IMR-90 (cell line): ENCODE measurements around the gene HSPA6. TPM values are rescaled to one million over a fixed set of nuclear protein-coding genes. Genes with fewer than 3 reads are reported as not detected.

Experiments
- ATAC-seq: fragments of 200-7000 bp; cut with Tn5 transposase; 2 replicates; pipeline ENCODE4 v1.9.1; 2020; ENCODE audit warnings: low read depth, mild to moderate bottlenecking, moderate library complexity
- BruUV-seq: library from RNA; stranded (reverse); fragments of 400-500 nt; replicated peaks from 2 replicates; lab custom pipeline; 2021; lab: Mats Ljungman, UMichigan
- CTCF ChIA-PET: fragments of 300-600 bp; formaldehyde crosslinking; extraction: SDS; loops from one replicate; lab custom pipeline; 2021; ENCODE audit warnings: antibody characterized with exemption; lab: Yijun Ruan, JAX
- POLR2A ChIA-PET: fragments of 300-600 bp; sonication (Branson Sonifier 250); formaldehyde crosslinking; loops from one replicate; lab custom pipeline; 2022; ENCODE audit warnings: antibody characterized with exemption; ENCODE audit not compliant: unreplicated experiment; lab: Charles Lee
- DNase-seq: peaks from one replicate; pipeline ENCODE4 v3.0.0; 2013
- H2AFZ ChIP-seq: replicated peaks from 2 replicates; pipeline ENCODE3; 2013; ENCODE audit warnings: low read length, mild to moderate bottlenecking; ENCODE audit not compliant: poor library complexity
- H2AK5ac ChIP-seq: 2 replicates; pipeline ENCODE4 v1.6.1; 2013; ENCODE audit warnings: low read depth, low read length, inconsistent platforms
- H2AK9ac ChIP-seq: replicated peaks from 2 replicates; pipeline ENCODE3; 2013; ENCODE audit warnings: mild to moderate bottlenecking, low read depth, low read length, moderate library complexity; ENCODE audit not compliant: poor library complexity
- H2BK120ac ChIP-seq: 2 replicates; pipeline ENCODE4 v1.6.1; 2013; ENCODE audit warnings: low read depth, low read length, inconsistent platforms
- H2BK15ac ChIP-seq: 3 replicates; pipeline ENCODE4 v1.6.1; 2013; ENCODE audit warnings: low read depth, low read length, inconsistent platforms
- H2BK20ac ChIP-seq: 2 replicates; pipeline ENCODE4 v1.6.1; 2013; ENCODE audit warnings: low read depth, mild to moderate bottlenecking, inconsistent platforms, low read length, moderate library complexity
- H2BK5ac ChIP-seq: 2 replicates; pipeline ENCODE4 v1.6.1; 2013; ENCODE audit warnings: mild to moderate bottlenecking, low read depth, low read length, inconsistent platforms; ENCODE audit not compliant: poor library complexity, severe bottlenecking
- H3K14ac ChIP-seq: replicated peaks from 2 replicates; pipeline ENCODE4 v1.6.1; 2013; ENCODE audit warnings: low read depth, low read length, inconsistent platforms
- H3K18ac ChIP-seq: 2 replicates; pipeline ENCODE4 v1.6.1; 2013; ENCODE audit warnings: low read depth, low read length, control low read depth
- H3K23ac ChIP-seq: 2 replicates; pipeline ENCODE4 v1.6.1; 2013; ENCODE audit warnings: low read depth, low read length, inconsistent platforms
- H3K27ac ChIP-seq: 2 replicates; pipeline ENCODE4 v1.5.1; 2013; ENCODE audit warnings: mild to moderate bottlenecking, control low read depth, low read length; ENCODE audit not compliant: insufficient read depth
- H3K27me3 ChIP-seq: 2 replicates; pipeline ENCODE4 v1.6.1; 2013; ENCODE audit warnings: low read length; ENCODE audit not compliant: control insufficient read depth, insufficient read depth
- H3K36me3 ChIP-seq: 2 replicates; pipeline ENCODE4 v1.6.1; 2013; ENCODE audit warnings: low read length, mixed read lengths; ENCODE audit not compliant: control insufficient read depth, insufficient read depth
- H3K4ac ChIP-seq: 2 replicates; pipeline ENCODE4 v1.6.1; 2013; ENCODE audit warnings: low read depth, low read length, inconsistent platforms
- H3K4me1 ChIP-seq: 2 replicates; pipeline ENCODE4 v1.6.1; 2013; ENCODE audit warnings: low read length, mixed read lengths; ENCODE audit not compliant: control insufficient read depth, insufficient read depth
- H3K4me2 ChIP-seq: 2 replicates; pipeline ENCODE4 v1.6.1; 2013; ENCODE audit warnings: low read depth, mild to moderate bottlenecking, control low read depth, low read length, moderate library complexity
- H3K4me3 ChIP-seq: 2 replicates; pipeline ENCODE4 v1.5.1; 2013; ENCODE audit warnings: low read depth, mild to moderate bottlenecking, control low read depth, low read length, moderate library complexity; ENCODE audit not compliant: insufficient read depth
- H3K56ac ChIP-seq: 2 replicates; pipeline ENCODE4 v1.6.1; 2013; ENCODE audit warnings: low read length, inconsistent platforms; ENCODE audit not compliant: insufficient read depth; ENCODE audit errors: extremely low read depth
- H3K79me1 ChIP-seq, 2 experiments: 2 replicates each; pipeline ENCODE4 v1.6.1; 2013; ENCODE audit warnings: low read length in 2 of 2, inconsistent platforms in 1 of 2, low read depth in 1 of 2
- H3K9ac ChIP-seq: 2 replicates; pipeline ENCODE4 v1.6.1; 2013; ENCODE audit warnings: low read depth, low read length, control low read depth
- H3K9me1 ChIP-seq: 2 replicates; pipeline ENCODE4 v1.6.1; 2013; ENCODE audit warnings: low read length, inconsistent platforms; ENCODE audit not compliant: insufficient read depth
- H3K9me3 ChIP-seq: 2 replicates; pipeline ENCODE4 v1.6.1; 2013; ENCODE audit warnings: low read length; ENCODE audit not compliant: control insufficient read depth, insufficient read depth
- H4K20me1 ChIP-seq: 2 replicates; pipeline ENCODE4 v1.6.1; 2013; ENCODE audit warnings: low read length, inconsistent platforms; ENCODE audit not compliant: insufficient read depth
- H4K5ac ChIP-seq: 2 replicates; pipeline ENCODE4 v1.6.1; 2013; ENCODE audit warnings: mild to moderate bottlenecking, low read depth, low read length, control low read depth
- H4K8ac ChIP-seq, 2 experiments: 2 replicates each; pipeline ENCODE4 v1.6.1; 2013; ENCODE audit warnings: low read depth in 2 of 2, low read length in 2 of 2, control low read depth in 1 of 2, inconsistent platforms in 1 of 2
- H4K91ac ChIP-seq: 2 replicates; pipeline ENCODE4 v1.6.1; 2013; ENCODE audit warnings: low read depth, low read length, inconsistent platforms; ENCODE audit not compliant: insufficient read depth
- BHLHE40 ChIP-seq: fragments of 150-350 bp; IDR thresholded peaks from 2 replicates; pipeline ENCODE4 v1.6.1; 2016; ENCODE audit warnings: mild to moderate bottlenecking, low read depth, low read length
- CEBPB ChIP-seq: IDR thresholded peaks from 2 replicates; pipeline ENCODE4 v1.6.1; 2012; ENCODE audit warnings: low read depth, low read length, improper control_type of control experiment
- CHD1 ChIP-seq: IDR thresholded peaks from 2 replicates; pipeline ENCODE4 v1.6.1; 2012; ENCODE audit warnings: low read depth, low read length, improper control_type of control experiment
- CTCF ChIP-seq: conservative IDR thresholded peaks from 2 replicates; pipeline ENCODE4 v1.5.1; 2012; ENCODE audit warnings: mild to moderate bottlenecking, low read depth, low read length, improper control_type of control experiment
- ELK1 ChIP-seq: fragments of 150-350 bp; IDR thresholded peaks from 2 replicates; pipeline ENCODE4 v1.6.1; 2016; ENCODE audit warnings: low read depth, mild to moderate bottlenecking, low read length, moderate library complexity, borderline replicate concordance
- FOS ChIP-seq: fragments of 150-350 bp; IDR thresholded peaks from 2 replicates; pipeline ENCODE4 v1.6.1; 2016; ENCODE audit warnings: low read depth, low read length
- MAFK ChIP-seq: IDR thresholded peaks from 2 replicates; pipeline ENCODE4 v1.6.1; 2012; ENCODE audit warnings: low read depth, low read length, improper control_type of control experiment
- MAZ ChIP-seq: IDR thresholded peaks from 2 replicates; pipeline ENCODE4 v1.6.1; 2012; ENCODE audit warnings: low read depth, mild to moderate bottlenecking, low read length, improper control_type of control experiment, moderate library complexity, borderline replicate concordance
- MXI1 ChIP-seq: IDR thresholded peaks from 2 replicates; pipeline ENCODE4 v1.6.1; 2012; ENCODE audit warnings: low read depth, mild to moderate bottlenecking, low read length, moderate library complexity, borderline replicate concordance
- NFE2L2 ChIP-seq: fragments of 150-350 bp; IDR thresholded peaks from 2 replicates; pipeline ENCODE4 v1.6.1; 2016; ENCODE audit warnings: low read depth, mild to moderate bottlenecking, low read length
- RAD21 ChIP-seq: IDR thresholded peaks from 2 replicates; pipeline ENCODE4 v1.6.1; 2012; ENCODE audit warnings: low read length, improper control_type of control experiment
- RCOR1 ChIP-seq: IDR thresholded peaks from 2 replicates; pipeline ENCODE4 v1.6.1; 2012; ENCODE audit warnings: mild to moderate bottlenecking, low read length, improper control_type of control experiment; ENCODE audit not compliant: insufficient replicate concordance
- SMC3 ChIP-seq: fragments of 150-350 bp; IDR thresholded peaks from 2 replicates; pipeline ENCODE4 v1.6.1; 2016; ENCODE audit warnings: low read depth, mild to moderate bottlenecking, antibody characterized with exemption, low read length, moderate library complexity
- USF2 ChIP-seq: fragments of 150-350 bp; IDR thresholded peaks from 2 replicates; pipeline ENCODE4 v1.6.1; 2017; ENCODE audit warnings: mild to moderate bottlenecking, antibody characterized with exemption, low read length, low read depth
- dilution Hi-C: fragments of 300-500 bp; cut with HindIII; formaldehyde crosslinking; loops from one replicate; pipeline ENCODE4 v1.14.3; 2018; ENCODE audit warnings: low sequenced_read_pairs; ENCODE audit not compliant: unreplicated experiment
- in situ Hi-C: fragments of 300-500 bp; cut with MboI; formaldehyde crosslinking; loops from 3 replicates; pipeline ENCODE4 v1.14.3; 2019; ENCODE audit warnings: low sequenced_read_pairs, inconsistent platforms, mixed read lengths
- intact Hi-C: fragments of 100-400 bp; cut with micrococcal nuclease; formaldehyde crosslinking; loops from 2 replicates; pipeline ENCODE4 v1.10.0; 2022
- polyA plus RNA-seq, 3 experiments: library from polyadenylated mRNA; depleted of rRNA; stranded (reverse); fragments of >200 nt; gene quantifications; 2 replicates each; pipeline ENCODE4 v1.2.3, GENCODE V29; 2012; ENCODE audit warnings: low replicate concordance in 1 of 3
- total RNA-seq: library from RNA; depleted of rRNA; stranded (reverse); fragments of >200 nt; gene quantifications from 2 replicates; pipeline ENCODE4 v1.2.3, GENCODE V29; 2012

Gene HSPA6
- total and polyA plus RNA-seq, 2 of the 4 experiments (the other 2 are of a cell fraction), result 0.54 to 0.67 TPM

GRCh38 chr1:161503394-161503748 is 21.0 kb upstream of the HSPA6 start:
- CTCF ChIA-PET, result no interaction called here
- BruUV-seq, result no TSS peak

More at GRCh38 chr1:161503394-161503748, 21.0 kb upstream of the HSPA6 start:
- no peak overlapping the region for H2AFZ ChIP-seq
- H2BK5ac ChIP-seq, result no peak overlapping the region
- H3K23ac ChIP-seq, result no peak overlapping the region
- no peak overlapping the region for H3K27ac ChIP-seq
- H3K4me1 ChIP-seq, result peaks cover 3% of the 10 kb centered on the region
- H3K4me2 ChIP-seq, result no peak overlapping the region
- H2BK120ac ChIP-seq, result no peak overlapping the region
- H3K4me3 ChIP-seq, result no peak overlapping the region
- no peaks in the 10 kb centered on the region for H3K79me1 ChIP-seq
- no peaks in the 10 kb centered on the region for H3K9me3 ChIP-seq
- in situ Hi-C loops, result no loop called here
- no peak overlapping the region for H2BK15ac ChIP-seq
- DNase-seq (no peak), ATAC-seq (no peak)
- H3K9ac ChIP-seq, result no peak overlapping the region
- H2AK5ac ChIP-seq, result no peak overlapping the region
- no peak overlapping the region for H4K5ac ChIP-seq
- no peak overlapping the region for H3K18ac ChIP-seq
- POLR2A ChIA-PET, result no interaction called here
- H3K9me1 ChIP-seq, result 0 out of 2 replicates have a peak, but pooled peaks cover 5% of the 10 kb centered on the region
- no peak overlapping the region for H4K91ac ChIP-seq
- intact Hi-C loops, result no loop called here
- dilution Hi-C loops, result no loop called here
- no peak overlapping the region for H2AK9ac ChIP-seq
- H4K8ac ChIP-seq, result no peak overlapping the region
- H3K4ac ChIP-seq, result no peak overlapping the region
- H3K14ac ChIP-seq, result no peak overlapping the region
- H2BK20ac ChIP-seq, result no peak overlapping the region
- H3K27me3 ChIP-seq, result peaks cover 7% of the 10 kb centered on the region
- no peaks in the 10 kb centered on the region for H3K36me3 ChIP-seq
- H3K56ac ChIP-seq, result no peak overlapping the region
- no peak for TF ChIP-seq MAFK
- no peak for TF ChIP-seq USF2
- TF ChIP-seq FOS, result no peak
- TF ChIP-seq MXI1, result no peak
- TF ChIP-seq BHLHE40, result no peak
- TF ChIP-seq CTCF, result no peak
- no peak for TF ChIP-seq NFE2L2
- TF ChIP-seq CEBPB, result no peak
- TF ChIP-seq ELK1, result no peak
- no peak for TF ChIP-seq CHD1
- TF ChIP-seq SMC3, result no peak
- no peak for TF ChIP-seq MAZ
- TF ChIP-seq RAD21, result no peak
- TF ChIP-seq RCOR1, result no peak
- no peaks in the 10 kb centered on the region for H4K20me1 ChIP-seq
